Effector CD8-positive, alpha-beta T cell (primary cell): Measurements from ENCODE around the gene SFXN2.
A peak's percentile ranks its signal among the peaks of the same experiment; 100 is the strongest.
"Not testable (repeated sequence)": the region's sequence is repeated elsewhere in the genome, so short reads cannot be mapped to it uniquely, and the experiment has no call there.

ENCODE experiments used
- DNase-seq: peaks from one replicate; lab custom pipeline; 2025; lab: John Stamatoyannopoulos, UW
- total RNA-seq, 4 experiments: gene quantifications; one replicate each; lab custom pipeline; 2026; lab: John Stamatoyannopoulos, UW

Gene SFXN2, protein sequence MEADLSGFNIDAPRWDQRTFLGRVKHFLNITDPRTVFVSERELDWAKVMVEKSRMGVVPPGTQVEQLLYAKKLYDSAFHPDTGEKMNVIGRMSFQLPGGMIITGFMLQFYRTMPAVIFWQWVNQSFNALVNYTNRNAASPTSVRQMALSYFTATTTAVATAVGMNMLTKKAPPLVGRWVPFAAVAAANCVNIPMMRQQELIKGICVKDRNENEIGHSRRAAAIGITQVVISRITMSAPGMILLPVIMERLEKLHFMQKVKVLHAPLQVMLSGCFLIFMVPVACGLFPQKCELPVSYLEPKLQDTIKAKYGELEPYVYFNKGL
- 15.0 to 35.9 (median 22.2) reads per million in 4 experiments for total RNA-seq

GRCh38 chr10:102714621-102715455 lies at the start of gene SFXN2:
SFXN2 (plus strand) TSS chr10:102714636; CDS start chr10:102726637, 12,001 bp downstream.
- DNase-seq = peak; percentile 26

- DNase-seq = no peak
Measured at GRCh38 chr10:102665904-102666509, 48.4 kb upstream of the SFXN2 start.

- not testable (repeated sequence) for DNase-seq
Measured at GRCh38 chr10:102667411-102667810, 47.0 kb upstream of the SFXN2 start.

DNA sequence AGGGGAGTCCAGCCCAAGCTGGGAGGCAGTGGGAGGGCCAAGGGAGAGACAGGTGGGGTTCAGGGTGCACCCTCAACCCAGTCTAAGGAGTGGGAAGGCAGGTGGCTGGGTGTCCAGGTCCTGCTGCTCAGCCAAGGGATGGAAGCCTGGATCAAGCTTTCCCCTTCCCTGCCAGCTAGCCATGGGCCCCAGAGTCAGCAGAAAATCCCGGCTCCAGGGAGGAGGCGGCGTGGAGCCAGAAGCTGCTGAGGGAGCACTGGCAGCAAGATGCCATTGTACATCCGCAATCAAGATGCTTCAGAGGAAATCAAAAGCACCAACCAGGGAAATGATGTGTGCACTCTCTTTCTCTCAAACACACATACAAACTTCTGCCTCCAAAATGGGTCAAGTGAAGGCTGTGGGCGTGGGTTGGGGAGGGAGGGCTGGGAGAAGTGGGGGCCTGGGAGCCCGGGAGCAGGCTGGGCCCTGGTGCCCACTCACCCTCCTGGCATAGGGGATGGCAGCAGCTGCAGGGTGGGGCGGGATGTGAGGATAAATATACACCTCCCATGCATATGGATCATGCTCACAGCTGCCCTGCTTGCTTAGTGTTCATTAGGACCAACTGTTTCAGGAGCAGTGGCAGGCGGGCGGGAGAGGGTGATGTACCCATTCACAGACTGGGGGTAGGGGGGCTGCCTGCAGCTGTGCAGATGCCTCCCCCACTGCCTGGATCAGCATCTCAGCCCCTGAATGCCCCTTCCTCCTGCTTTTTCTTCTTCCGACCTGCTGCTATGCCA lies 45.9 kb upstream of the SFXN2 start:
- no peak for DNase-seq

GRCh38 chr10:102669206-102670064 lies 45.0 kb upstream of the SFXN2 start:
- no peak for DNase-seq

DNA sequence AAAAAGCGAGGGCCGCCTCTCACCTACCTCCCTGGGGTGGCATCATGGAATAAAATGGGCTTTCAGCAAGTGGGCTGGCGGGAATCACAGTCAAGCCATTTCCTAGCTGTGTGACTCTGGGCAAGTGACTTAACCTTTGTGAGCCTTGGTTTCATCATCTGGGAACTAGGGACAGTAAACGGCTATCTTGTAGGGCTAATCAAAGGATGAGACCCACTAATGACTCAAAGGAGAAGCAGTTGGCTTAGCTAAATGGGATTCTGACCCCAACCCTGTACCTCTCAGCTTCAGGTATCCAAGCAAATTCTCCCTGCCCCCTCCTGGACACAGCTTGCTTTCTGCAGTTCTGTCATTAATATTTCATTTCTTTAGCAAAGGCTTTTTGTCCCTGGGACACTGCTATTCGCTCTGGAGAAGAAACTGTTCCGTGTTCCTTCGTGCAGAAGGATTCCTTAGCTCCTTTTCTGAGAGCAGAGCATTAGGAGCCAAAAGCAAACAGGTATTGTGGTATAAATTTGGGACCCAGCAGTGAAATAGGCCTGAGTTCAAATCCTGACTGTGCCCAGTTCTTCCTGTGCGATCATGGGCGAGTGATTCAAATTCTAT lies 44.3 kb upstream of the SFXN2 start:
- DNase-seq = no peak

DNA sequence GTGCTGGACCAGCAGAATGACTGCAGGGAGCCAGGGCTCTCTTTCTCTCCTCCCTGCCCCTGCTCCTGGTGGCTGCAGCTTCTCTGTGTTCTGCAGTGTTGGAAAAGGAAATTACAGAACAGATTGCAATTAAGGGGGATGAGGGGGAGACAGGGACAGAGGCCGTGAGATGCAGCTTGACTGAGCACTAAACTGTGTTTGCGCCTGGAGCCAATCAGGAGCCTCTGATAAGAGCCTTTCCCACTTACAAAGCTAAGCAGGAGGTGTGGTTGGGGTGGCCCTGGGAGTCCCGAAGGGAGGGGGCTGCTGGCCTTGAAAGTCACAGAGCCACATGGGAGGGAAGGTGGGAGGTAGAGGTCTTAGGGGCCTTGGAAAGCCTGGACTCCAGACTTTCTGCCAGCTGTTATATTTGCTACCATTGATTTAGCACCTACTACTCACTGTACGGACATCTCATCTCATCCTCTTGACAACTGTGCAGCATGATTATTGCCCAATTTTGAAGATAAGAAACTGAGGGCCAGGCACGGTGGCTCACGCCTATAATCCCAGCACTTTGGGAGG lies 43.5 kb upstream of the SFXN2 start:
- DNase-seq = no peak

DNA sequence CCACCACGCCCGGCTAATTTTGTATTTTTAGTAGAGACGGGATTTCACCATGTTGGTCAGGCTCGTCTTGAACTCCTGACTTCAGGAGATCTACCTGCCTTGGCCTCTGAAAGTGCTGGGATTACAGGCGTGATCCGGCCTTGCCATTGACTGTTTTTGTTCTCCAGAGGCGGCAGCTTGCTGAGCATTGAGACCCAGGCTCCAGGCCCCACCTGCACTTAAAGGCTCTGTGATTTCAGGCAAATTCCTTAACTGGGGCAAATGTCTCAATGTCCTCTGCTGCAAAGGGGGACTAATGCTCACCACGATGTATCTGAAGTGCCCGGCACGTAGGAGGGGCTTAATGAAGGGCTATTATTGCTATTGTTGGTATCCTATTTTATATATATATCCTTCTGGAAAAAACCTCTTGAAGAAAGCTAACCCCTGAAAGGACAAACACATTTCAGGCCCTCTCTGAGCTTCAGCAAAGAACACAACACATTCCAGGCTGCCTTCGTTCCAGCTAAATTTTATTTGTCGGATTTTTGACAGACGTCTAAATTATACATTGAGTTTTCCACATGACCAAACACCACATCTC lies 41.1 kb upstream of the SFXN2 start:
- no peak for DNase-seq

GRCh38 chr10:102673819-102674511 lies 40.5 kb upstream of the SFXN2 start:
- DNase-seq = peak; percentile 64

DNA sequence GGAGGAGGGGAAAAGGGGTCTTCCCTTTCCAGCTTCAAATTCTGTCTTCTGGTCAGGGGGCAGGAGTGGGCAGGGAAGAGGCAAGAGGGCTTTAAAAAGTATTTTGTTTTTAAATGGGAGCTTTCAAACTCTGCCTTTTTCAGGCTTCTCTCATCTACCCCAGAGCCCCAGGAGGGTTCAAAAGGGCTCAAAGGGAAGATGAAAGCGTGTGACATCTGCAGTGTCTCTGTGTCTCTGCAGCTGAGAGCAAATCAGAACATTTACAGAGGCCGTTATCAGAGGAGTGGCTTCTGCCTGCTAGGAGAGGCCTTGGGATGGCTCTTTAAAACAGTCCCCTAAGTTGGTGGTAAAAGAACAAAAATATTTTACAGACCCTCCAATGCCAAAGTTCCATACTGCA lies 39.9 kb upstream of the SFXN2 start:
- no peak for DNase-seq

- no peak for DNase-seq
Measured at GRCh38 chr10:102675011-102675665, 39.3 kb upstream of the SFXN2 start.

- no peak for DNase-seq
Measured at GRCh38 chr10:102675666-102676533, 38.5 kb upstream of the SFXN2 start.

- DNase-seq = no peak
Measured at GRCh38 chr10:102676534-102677315, 37.7 kb upstream of the SFXN2 start.

DNA sequence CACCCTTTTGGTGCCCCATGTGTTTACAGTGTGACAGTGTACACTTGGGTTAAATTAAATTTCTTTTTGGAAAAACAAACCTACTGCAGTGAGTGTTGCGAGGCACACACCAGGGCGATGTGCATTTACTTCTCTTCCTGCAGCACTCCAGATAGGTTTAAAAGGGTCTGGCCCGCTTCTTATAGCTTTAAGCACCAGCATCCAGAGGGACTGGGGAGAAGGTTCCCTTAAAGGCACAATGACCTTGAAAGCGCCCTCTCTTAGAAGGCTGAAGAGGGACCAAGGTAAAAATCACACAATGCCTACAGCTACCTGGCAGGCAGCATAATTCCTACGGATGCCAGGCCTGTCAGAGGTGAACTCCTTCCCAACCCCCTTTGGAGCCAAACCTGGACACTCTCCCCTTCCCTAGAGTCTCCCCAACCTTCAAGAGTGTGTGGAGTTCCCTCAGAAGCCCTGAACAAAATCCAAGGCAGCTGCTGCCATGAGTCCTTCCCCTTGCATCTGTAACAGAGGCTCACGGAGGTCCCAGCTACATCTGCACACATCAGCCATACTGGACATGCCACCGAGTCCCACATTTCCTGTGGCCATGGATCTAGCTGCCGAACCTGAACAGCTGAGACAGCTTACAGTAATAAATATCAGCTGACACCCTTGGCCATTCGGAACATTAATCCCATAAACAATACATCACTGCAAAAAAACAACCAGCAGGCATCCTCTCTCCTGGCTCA lies 36.9 kb upstream of the SFXN2 start:
- no peak for DNase-seq

DNA sequence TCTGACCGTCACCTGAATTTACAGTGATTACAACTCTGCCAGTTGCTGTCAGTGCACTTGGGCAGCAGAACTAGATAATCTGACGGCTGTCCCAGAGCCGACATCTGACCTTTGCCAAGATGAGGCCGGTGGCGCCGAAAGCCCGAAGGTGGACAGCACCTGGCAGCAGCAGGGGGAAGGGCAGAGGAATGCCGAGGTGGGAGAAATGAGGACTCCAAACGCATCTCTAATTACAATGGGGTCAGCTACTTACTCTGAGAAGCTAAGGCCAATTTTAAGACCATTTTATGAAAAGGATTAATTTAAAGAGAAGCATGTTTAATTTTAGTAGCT lies 36.4 kb upstream of the SFXN2 start:
- no peak for DNase-seq

DNA sequence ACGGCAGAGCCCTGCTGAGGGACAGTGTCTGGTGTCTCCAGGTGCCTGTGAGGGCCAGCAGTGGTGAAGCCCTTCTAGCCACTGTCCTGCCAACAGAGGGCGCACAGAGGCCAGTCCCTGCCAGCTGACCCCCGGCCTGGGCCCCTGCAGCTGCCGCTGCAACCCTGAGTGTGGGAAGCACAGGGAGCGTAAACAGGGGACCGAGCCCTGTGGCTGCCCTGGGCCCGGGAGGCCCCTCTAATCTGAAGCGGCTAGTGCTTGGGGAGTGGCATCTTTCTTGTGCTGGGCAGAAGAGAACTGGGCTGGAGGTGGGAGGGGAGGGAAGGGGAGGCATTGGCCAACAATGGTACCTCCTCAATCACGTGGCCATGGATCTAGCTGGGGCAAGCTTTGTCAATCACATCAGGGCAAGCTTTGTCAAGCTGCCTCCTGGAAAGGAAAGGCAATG lies 35.6 kb upstream of the SFXN2 start:
- DNase-seq = no peak
